T-helper 1 cell treated with Interleukin-12 subunit alpha and Interleukin-12 subunit beta and Interleukin-4 antibody, amounts not matched to agents 30 ng/mL and 1 ng/mL, for 36 hours (primary cell): ENCODE results near the gene GPR180. TPM values are rescaled to one million over a fixed set of nuclear protein-coding genes. Genes with fewer than 3 reads are reported as not detected.

Experiments used
- intact Hi-C: fragments of 100-400 bp; cut with micrococcal nuclease; formaldehyde crosslinking; loops from one replicate; pipeline ENCODE4 v1.15.1; 2024
- total RNA-seq: library from RNA; stranded (reverse); gene quantifications from 2 replicates; pipeline ENCODE4 v1.2.3, GENCODE V29; 2022

GPR180 gene
- 7.4 and 7.8 TPM in 2 replicates for total RNA-seq

DNA sequence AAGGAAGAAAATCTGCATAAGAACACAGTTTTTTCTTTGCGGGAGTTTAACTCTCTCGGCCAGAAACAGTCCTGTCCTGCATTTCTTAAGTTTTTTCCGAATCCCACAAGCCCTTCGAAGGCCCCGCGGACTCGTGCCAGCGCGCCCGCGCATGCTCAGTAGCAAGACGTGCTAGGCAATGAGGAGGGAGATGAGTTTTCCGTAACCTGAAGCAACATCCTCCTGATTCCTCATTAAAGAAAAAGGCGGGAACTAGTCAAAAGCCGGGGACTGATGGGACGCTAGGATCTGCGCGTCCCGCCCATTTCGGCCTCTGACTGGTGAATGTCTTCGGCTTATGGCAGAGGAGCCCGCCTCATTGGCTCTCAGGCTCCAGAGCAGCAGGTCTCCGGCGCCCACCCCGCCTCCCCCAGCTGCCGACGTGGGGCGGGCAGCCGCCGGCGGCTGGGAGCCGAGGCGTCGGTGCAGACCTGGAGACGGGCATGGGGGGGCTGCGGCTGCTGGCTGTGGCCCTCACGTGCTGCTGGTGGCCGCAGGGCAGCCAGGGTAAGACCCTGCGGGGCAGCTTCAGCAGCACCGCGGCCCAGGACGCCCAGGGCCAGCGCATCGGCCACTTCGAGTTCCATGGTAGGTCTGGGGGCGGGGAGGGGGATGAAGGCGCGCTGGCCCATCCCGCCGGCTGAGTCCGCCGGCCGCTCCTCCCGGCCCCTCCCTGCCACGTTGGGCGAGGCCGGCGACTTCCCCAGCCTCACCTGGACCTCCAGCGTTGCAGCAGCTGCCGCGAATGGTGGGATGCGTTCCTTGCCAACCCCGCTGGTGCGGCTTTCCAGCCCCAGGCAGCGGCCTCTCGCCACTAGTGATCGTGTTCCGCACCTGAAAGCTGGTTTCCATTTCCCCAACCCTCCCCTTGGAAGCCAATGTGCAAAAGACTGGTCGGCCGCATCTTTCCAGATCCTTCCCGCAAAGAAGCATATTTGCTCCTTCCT is at the start of gene GPR180:
TSS of gene GPR180 (plus strand) at position 412 of the 986 bp plus-strand sequence. CDS start at position 483, 71 bp downstream.
- intact Hi-C loops, result loop anchor here (1.0 to 2.0 kb wide), 5 partner anchors 16 to 279 kb away; no protein-coding TSS in a partner anchor

DNA sequence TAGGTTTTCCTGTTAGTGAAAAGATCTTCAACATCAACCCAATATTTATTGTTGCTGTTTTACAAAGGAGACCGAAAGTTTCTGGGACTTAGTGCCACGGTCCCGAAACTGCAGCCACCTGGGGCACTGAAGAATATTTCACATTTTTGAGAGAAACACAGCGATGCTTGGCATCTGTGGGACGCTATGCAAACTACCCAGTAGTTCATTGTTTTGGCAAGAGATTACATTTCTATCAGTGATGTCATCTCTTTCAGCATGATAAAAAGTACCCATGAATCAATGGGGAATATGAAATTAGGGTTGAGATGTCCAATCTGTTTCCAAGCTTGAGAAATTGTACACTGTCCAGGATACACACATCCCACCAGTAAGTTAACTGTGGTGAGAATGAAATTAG is 49.6 kb upstream of the GPR180 start:
- intact Hi-C loops, result no loop called here

GRCh38 chr13:94553766-94554165 is 47.9 kb upstream of the GPR180 start:
- intact Hi-C loops, result no loop called here

DNA sequence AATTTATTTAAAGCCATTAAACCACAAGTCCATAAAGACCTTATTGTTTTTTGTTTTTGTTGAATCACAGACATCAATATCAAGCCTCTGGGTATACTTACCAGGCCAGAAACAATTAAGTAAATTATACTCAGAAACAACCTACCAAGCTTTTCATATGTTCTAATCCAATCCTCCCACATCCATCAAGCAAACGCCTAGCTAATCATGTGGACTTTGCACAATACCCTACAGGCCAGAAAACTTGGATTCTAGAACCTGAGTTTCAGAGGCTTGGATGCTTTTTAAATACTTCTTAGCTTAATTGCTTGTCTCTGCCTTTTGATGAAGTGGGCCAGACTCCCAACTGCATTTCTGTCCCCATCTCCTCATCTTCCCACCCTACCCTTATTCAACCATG is 45.6 kb upstream of the GPR180 start:
- intact Hi-C loops, result no loop called here

- intact Hi-C loops, result no loop called here
Observed at GRCh38 chr13:94556621-94557020, 45.0 kb upstream of the GPR180 start.

DNA sequence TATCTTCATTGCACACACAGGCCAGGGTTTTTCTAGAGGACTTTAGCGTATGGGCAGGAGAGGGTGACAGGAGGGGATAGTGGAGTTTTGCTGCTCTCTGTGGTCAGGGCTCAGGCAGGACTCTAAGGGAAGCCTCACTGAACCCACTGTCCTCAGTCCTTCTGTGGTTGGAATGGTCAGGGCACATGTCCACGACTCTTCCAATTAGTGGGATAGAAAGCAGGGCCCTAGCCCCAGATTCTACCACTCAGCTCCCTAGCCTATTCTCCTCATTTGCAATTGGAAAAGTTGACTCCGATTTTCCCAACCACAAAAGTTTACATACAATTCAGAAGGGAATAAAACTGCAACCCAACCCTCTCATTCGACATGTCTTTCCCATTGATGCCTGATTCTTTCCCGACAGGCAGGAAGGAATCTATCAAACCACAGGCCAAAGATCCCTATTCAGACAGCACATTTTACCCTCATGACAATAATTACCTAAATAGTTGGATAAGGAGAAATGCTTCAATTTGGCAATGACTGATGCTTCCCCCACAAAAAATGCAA is 43.9 kb upstream of the GPR180 start:
- intact Hi-C loops, result loop anchor here (1.0 kb wide), 4 partner anchors 8 to 921 kb away; partner anchors contain the start of genes GPR180 and TGDS

DNA sequence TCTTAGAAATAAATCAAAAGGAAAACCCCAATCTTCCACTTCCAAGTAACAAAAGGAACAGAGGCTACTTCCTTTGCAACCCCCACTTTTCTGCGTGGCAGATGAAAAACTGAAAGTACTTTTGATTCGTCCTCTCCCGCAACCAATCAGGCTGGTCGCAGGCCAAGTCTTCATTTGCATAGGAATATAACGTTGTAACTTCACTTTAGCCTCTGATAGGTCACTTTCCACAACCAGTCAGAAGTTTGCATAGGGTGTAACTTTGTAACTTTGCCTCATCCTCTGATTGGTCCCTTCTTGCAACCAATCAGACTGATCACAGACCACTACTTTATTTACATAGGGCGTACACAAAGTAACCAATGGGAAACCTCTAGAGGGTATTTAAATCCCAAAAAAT is 42.9 kb upstream of the GPR180 start:
- intact Hi-C loops, result loop anchor here (1.0 kb wide), 4 partner anchors 9 to 920 kb away; partner anchors contain the start of genes GPR180 and TGDS

DNA sequence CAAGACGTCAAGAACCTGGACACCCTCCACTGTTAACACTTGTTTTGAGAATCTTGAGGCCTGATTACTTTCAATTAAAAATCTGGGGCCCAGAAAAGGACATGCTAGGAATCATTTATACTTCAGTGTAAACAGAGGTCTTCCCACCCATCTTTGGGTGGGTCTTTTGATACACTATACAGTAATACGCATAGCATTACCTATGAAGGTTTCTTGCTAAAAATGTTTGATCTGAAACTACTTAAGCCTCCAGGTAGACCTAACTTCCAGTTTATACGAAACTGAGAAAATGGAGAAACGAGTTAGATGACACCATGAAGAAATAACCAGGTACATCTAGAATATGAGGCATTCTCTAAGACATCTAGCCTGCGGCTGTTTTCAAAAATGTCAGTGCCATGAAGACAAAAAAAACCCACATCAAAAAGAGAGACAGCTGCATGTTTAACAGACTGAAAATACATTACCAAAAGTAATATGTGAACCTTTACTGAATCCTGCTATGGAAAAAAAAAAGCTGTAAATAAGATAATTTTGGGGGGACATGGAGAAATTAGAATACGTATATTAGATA is 42.3 kb upstream of the GPR180 start:
- intact Hi-C loops, result no loop called here

DNA sequence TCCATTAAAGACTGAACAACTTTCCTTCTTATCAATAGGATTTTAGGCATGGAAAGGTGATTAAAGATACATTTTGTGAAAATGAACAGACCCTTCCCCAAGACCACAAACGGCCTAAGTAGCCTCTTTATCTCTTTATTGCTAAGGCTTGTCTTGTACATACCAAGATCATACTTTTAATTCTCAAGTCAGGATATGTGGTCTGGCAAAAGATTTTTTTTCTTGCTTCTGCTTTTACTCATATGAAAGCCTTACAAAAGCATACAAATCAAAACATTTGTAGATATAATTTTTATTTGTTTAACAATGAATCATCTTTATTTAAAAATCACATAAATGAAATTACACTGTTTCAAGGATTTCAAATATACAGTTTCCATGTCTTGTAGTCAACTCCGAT is 41.5 kb upstream of the GPR180 start:
- intact Hi-C loops, result no loop called here

DNA sequence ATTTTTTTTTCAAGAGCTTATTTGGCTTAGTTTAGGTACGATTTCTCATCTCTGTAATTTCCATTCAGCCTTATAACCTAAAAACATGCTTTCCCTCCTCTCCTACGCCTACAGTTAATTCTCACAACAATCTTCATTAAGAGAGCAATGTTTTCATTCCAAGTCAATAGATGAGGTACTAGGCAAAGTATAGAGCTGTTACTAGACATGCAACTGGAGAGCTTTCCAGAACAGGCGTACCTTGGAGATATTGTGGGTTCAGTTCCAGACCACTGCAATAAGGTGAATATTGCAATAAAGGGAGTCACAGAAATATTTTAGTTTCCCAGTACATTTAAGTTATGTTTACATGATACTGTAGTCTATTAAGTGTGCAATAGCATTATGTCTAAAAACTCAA is 40.5 kb upstream of the GPR180 start:
- intact Hi-C loops, result no loop called here

- intact Hi-C loops, result no loop called here
Observed at GRCh38 chr13:94567581-94567980, 34.1 kb upstream of the GPR180 start.

GRCh38 chr13:94568443-94568842 is 33.2 kb upstream of the GPR180 start:
- intact Hi-C loops, result no loop called here

DNA sequence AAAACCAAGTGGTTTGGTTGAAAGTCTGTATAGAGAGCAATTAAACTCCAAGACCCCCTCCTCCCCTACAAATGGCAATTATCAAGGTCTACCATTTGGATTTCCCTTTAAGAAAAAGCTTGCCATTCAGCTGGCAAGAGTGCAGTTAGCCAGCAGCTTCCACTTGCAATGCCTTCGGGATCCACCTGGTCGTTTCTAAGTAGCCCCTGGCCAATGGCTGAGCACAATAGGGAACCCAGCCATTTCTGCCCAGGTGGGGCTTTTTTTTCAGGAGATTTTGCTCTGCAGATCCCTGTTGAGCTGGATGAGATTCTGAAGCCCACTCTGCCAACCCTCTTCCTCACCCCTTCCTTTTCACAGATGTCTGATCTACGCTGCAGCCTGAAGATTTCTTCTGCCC is 32.0 kb upstream of the GPR180 start:
- intact Hi-C loops, result no loop called here

DNA sequence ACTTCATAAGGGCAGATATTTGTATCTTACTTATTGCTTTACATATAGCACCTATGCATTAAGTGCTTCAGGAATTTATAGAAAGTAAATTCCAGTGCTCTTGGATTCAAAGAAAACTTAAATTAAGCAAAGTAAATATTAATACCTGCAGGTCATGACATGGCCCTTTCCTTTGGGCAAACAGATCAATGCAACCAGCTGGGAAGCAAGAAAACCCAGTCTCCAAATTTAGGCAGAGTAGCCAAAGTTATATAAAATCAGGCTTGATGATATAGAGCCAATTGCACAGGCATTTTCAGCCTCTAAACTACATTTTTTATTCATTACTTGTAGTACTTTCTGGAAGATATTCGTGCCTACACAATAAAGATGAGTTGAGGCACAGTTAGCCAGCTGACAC is 22.6 kb upstream of the GPR180 start:
- intact Hi-C loops, result no loop called here

DNA sequence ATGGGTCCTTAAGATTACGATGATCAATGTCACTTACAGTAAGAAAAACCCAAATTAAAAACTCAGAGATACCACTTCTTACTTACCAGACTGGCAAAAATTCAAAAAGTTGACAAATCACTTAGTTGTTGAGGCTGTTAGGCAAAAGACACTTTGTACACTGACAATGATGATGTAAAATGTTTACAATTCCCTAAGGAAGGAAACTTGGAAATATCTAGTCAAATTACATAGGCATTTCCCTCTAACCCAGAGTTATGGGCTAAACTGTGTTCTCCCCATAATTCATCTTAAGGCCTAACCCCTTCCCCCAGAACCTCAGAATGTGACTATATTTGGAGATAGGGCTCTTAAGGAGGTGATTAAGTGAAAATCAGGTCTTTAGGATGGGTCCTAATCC is 17.7 kb upstream of the GPR180 start:
- intact Hi-C loops, result no loop called here

DNA sequence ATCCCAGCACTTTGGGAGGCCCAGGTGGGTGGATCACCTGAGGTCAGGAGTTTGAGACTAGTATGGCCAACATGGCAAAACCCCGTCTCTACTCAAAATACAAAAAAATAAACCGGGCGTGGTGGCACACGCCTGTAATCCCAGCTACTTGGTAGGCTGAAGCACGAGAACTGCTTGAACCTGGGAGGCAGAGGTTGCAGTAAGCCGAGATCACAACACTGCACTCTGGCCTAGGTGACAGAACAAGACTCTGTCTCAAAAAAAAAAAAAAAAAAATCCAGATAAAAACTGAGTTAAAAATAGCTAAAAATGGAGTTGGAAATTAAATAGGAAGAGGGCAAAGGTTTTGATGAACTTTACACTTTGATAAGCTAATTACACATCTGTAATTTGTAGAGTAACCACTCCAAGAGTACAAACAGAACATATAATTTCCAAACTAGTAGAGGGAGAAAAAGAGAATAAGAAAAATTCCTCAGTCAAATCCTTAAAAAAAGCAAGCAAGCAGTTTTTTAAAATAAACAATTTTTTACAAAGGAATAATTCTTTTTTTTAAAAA is 16.0 kb upstream of the GPR180 start:
- intact Hi-C loops, result no loop called here

- intact Hi-C loops, result no loop called here
Observed at GRCh38 chr13:94586371-94586770, 15.3 kb upstream of the GPR180 start.

DNA sequence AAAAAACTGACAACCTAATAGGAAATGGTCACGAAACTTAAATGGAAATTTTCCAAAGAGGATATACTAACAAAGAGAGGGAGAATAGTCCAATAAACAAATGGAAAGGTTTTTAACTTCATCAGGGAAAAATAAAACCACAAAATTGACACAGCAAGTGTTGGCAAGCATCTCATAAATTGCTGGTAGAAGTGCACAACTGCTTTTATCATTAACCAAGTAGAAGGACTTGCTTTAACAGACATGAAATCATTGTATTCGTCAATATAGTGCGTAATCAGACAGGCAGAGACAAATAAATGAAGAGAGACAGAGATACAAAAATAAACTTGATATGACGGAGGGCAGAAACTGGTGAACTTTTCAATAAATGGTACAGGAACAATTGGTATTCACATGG is 13.1 kb upstream of the GPR180 start:
- intact Hi-C loops, result no loop called here

GRCh38 chr13:94590744-94591143 is 10.9 kb upstream of the GPR180 start:
- intact Hi-C loops, result no loop called here

DNA sequence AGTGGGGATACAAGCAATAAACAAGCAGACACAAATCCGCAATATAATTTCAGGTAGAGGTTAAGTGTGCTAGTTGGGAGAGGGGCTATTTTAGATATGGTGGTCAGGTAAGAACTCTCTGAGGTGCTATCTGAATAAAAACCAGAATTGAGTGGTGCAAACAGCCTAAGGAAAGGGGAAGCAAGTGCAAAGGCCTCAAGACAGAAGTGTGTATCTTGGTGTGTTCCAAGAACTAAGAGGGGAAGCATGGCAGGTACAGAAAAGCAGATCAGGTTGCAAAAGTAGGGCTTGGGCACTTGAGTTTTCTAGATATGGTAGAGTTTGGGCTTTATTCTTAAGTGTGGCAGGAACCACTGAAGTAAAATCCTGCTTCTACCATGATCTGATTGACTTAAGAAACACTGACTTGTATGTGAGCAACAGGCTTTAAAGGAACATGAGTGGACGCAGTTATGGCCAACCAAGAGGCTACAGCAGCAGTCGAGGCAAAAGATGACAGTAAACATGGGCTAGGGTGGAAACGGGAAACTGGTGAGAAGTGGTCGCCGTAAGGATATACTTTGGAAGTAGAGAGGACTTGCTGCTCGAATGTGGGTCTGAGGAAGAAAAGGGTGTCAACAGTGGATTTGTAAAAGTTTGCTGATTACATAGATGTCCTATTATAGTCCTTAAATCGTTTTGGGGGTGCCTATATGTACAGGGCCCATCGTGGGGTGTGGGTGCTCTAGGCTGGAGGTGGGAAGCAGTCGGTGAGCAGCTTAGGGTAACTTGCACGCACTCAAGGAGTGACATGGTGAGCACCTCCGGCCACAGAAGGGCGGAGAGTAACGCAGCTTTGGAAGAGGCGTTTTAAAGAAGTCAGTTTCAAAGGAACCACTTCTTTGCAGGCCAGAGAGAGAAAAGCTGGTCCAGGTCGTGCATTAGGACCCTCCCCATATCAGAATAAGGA is 6.4 kb upstream of the GPR180 start:
- intact Hi-C loops, result loop anchor here (1.0 to 5.0 kb wide), 3 partner anchors 8 to 592 kb away; no protein-coding TSS in a partner anchor
